Naive thymus-derived CD4-positive, alpha-beta T cell (primary cell): ENCODE data around the gene PITHD1. TPM values are rescaled to one million over a fixed set of nuclear protein-coding genes. Genes with fewer than 3 reads are reported as not detected.
A peak's percentile ranks its signal among the peaks of the same experiment; 100 is the strongest.
"Not testable (repeated sequence)": the region's sequence is repeated elsewhere in the genome, so short reads cannot be mapped to it uniquely, and the experiment has no call there.

Experiments used
- ATAC-seq: fragments of 150-1000 bp; cut with Tn5 transposase; 2 replicates; pipeline ENCODE4 v1.10.0; 2021; ENCODE audit warnings: mild to moderate bottlenecking, moderate library complexity
- CTCF ChIA-PET: fragments of 350-600 bp; sonication (Branson Sonifier 250); formaldehyde crosslinking; loops from one replicate; lab custom pipeline; 2021; ENCODE audit warnings: antibody characterized with exemption; lab: Charles Lee
- POLR2A ChIA-PET: fragments of 350-600 bp; sonication (Branson Sonifier 250); formaldehyde crosslinking; loops from one replicate; lab custom pipeline; 2021; ENCODE audit warnings: antibody characterized with exemption, inconsistent platforms; lab: Charles Lee
- DNase-seq, 9 donors: peaks; one replicate each; pipeline versions ENCODE4 v3.0.0 to v3.0.0-alpha.2; 2020 to 2022; ENCODE audit warnings: mixed read lengths in 1 of 9
- H3K27ac ChIP-seq: one replicate; pipeline ENCODE4 v1.7.0; 2013; ENCODE audit warnings: mild to moderate bottlenecking, low read depth, low read length, moderate library complexity
- H3K27me3 ChIP-seq, 2 donors: one replicate each; pipeline ENCODE4 v1.7.0; 2013; ENCODE audit warnings: low read length in 2 of 2, mild to moderate bottlenecking in 2 of 2, moderate library complexity in 2 of 2; ENCODE audit not compliant: control insufficient read depth in 2 of 2, insufficient read depth in 2 of 2
- H3K36me3 ChIP-seq, 3 experiments: 1 replicate in 2 of 3; 2 replicates in 1 of 3; pipeline ENCODE4 v1.7.0; 2013; ENCODE audit warnings: low read length in 3 of 3, mild to moderate bottlenecking in 3 of 3, moderate library complexity in 1 of 3; ENCODE audit not compliant: insufficient read depth in 3 of 3, control insufficient read depth in 2 of 3
- H3K4me1 ChIP-seq, 2 donors: one replicate each; pipeline ENCODE4 v1.7.0; 2013; ENCODE audit warnings: low read length in 2 of 2, mild to moderate bottlenecking in 2 of 2, moderate library complexity in 1 of 2; ENCODE audit not compliant: control insufficient read depth in 2 of 2, insufficient read depth in 2 of 2
- H3K4me3 ChIP-seq: 2 replicates; pipeline ENCODE4 v1.7.0; 2013; ENCODE audit warnings: mild to moderate bottlenecking, low read length
- H3K9me3 ChIP-seq, 3 experiments: 1 replicate in 2 of 3; 2 replicates in 1 of 3; pipeline ENCODE4 v1.7.0; 2013; ENCODE audit warnings: low read length in 3 of 3; ENCODE audit not compliant: control insufficient read depth in 2 of 3
- H3K27ac Mint-ChIP-seq, 9 donors: one replicate each; pipeline ENCODE4 v1.8.0; 2020 to 2022; ENCODE audit warnings: mixed read lengths in 9 of 9, mild to moderate bottlenecking in 8 of 9, moderate library complexity in 5 of 9, inconsistent platforms in 2 of 9
- H3K27me3 Mint-ChIP-seq, 5 donors: one replicate each; pipeline ENCODE4 v1.8.0; 2021 to 2022; ENCODE audit warnings: mixed read lengths in 5 of 5, mild to moderate bottlenecking in 1 of 5
- H3K36me3 Mint-ChIP-seq, 5 donors: one replicate each; pipeline ENCODE4 v1.8.0; 2020 to 2022; ENCODE audit warnings: mixed read lengths in 5 of 5, mild to moderate bottlenecking in 3 of 5, inconsistent platforms in 1 of 5
- H3K4me1 Mint-ChIP-seq, 7 donors: one replicate each; pipeline ENCODE4 v1.8.0; 2020 to 2022; ENCODE audit warnings: mixed read lengths in 7 of 7, mild to moderate bottlenecking in 3 of 7, inconsistent platforms in 1 of 7
- H3K4me3 Mint-ChIP-seq, 10 donors: one replicate each; pipeline ENCODE4 v1.8.0; 2020 to 2022; ENCODE audit warnings: mild to moderate bottlenecking in 10 of 10, mixed read lengths in 10 of 10, moderate library complexity in 6 of 10, inconsistent platforms in 2 of 10
- H3K9me3 Mint-ChIP-seq, 11 donors: one replicate each; pipeline ENCODE4 v1.8.0; 2020 to 2022; ENCODE audit warnings: mixed read lengths in 11 of 11, mild to moderate bottlenecking in 4 of 11, inconsistent platforms in 1 of 11, moderate library complexity in 1 of 11
- intact Hi-C, 2 donors: fragments of 100-400 bp; cut with micrococcal nuclease; formaldehyde crosslinking; loops; one replicate each; pipeline ENCODE4 v1.15.1; 2023
- polyA plus RNA-seq, 2 donors: library from polyadenylated mRNA; unstranded; fragments of 300-500 nt; fragmentation: Illumina TruSeq; gene quantifications; one replicate each; pipeline ENCODE4 v1.2.3, GENCODE V29; 2021
- total RNA-seq, 6 experiments: library from RNA in 5 of 6; stranded (reverse) in 5 of 6; gene quantifications; 1 replicate in 5 of 6; 2 replicates in 1 of 6; pipeline ENCODE4 v1.2.3 and lab custom pipeline; 2021 to 2026

PITHD1 gene
- total and polyA plus RNA-seq, 7 experiments from 2014 or later, result 57.6 to 88.9 (median 81.8) TPM

DNA sequence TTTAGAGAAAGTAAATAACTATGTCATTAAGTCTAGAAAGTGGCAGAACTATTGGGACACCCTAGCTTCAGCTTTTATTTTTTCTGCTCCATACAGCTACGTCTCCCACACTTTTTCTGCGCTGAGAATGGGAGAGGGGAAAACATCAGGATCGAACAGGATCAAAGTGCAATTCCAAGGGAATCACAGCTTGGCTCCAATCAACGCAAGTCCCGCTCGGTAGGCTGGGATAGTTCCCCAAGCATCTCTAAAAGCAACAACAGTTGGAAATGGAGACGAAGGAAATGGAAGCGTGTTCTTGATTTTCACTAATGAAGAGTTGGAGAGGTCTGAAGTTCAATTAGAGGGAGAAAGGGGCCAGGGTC is 46.5 kb downstream of the PITHD1 start:
- DNase-seq, result no peak
- Mint-ChIP-seq H3K4me3 (peak overlapping the region; percentile 86 to 96 (median 94)), H3K27me3 (peaks cover 0 to 3% (median 0%) of the 10 kb centered on the region in 5 donors), H3K9me3 (no peaks in the 10 kb centered on the region), H3K36me3 (peaks cover 0 to 9% (median 3%) of the 10 kb centered on the region in 5 donors), H3K27ac (peak overlapping the region; percentile 76 to 98 (median 96)), H3K4me1 (peaks cover 11 to 33% (median 20%) of the 10 kb centered on the region in 7 donors)
- peaks cover 6% of the 10 kb centered on the region in 2 donors for H3K4me1 ChIP-seq
- ChIA-PET POLR2A (interaction anchor here (0.6 to 5.2 kb wide), 18 partner anchors 8 to 480 kb away, joined by 3 to 41 read pairs (median 3); partner anchors contain the start of genes ELOA, GALE, PITHD1 and PNRC2), CTCF (interaction anchor here (1.1 to 2.3 kb wide), 2 partner anchors 8 to 13 kb away, joined by 3 to 10 read pairs; no protein-coding TSS in a partner anchor)
- peak overlapping the region; percentile 95 for H3K4me3 ChIP-seq
- H3K27ac ChIP-seq, result peak overlapping the region; percentile 95
- H3K27me3 ChIP-seq, result no peaks in the 10 kb centered on the region
- intact Hi-C loops, result loop anchor here (1.0 to 2.0 kb wide), 7 partner anchors 14 to 135 kb away; partner anchors contain the start of genes FUCA1 (in 2 of the 2), GALE (in 1 of the 2), PITHD1 (in 1 of the 2) and PNRC2 (in 1 of the 2)
- ATAC-seq, result peak; percentile 4
- H3K36me3 ChIP-seq, result peaks cover 0 to 12% (median 0%) of the 10 kb centered on the region in 3 experiments
- no peaks in the 10 kb centered on the region for H3K9me3 ChIP-seq

DNA sequence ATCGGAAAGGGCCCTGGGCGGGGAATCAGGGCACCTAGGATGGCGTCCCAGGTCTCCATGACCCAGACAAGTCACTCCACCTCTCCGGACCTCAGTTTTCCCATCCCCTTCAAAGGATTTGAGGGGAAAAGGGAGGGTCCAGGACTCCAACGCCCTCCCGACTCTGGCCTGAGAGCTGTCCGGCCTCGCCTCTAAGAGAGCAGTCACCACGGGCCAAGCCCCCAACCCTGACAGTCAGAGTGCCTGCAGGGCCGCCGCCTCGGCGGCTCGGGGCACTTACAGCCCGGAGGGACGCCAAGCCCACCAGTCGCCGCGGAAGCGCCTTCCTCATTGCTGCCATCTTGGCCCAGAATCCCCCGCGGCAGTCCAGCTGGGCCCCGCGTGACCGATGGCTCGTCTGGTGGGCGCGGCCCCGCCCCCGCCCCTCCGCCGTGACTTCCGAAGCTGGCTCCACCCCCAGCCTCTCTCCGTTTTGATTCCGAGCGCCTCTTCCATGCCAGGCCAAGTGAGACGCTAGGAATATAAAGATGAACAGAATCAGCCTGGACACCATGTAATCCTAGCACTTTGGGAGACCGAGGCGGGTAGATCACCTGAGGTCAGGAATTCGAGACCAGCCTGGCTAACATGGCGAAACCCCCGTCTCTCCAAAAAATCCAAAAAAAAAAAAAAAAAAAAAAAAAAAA is 47.0 kb downstream of the PITHD1 start, which contains the start of gene HMGCL:
Gene HMGCL (minus strand): TSS at position 354 of the 686 bp plus-strand sequence. CDS start 14 bp downstream, at position 340.
- no peaks in the 10 kb centered on the region for H3K9me3 ChIP-seq
- CTCF ChIA-PET, result interaction anchor here (0.7 to 2.3 kb wide), 3 partner anchors 9 to 44 kb away, joined by 3 to 10 read pairs (median 3); no protein-coding TSS in a partner anchor

DNA sequence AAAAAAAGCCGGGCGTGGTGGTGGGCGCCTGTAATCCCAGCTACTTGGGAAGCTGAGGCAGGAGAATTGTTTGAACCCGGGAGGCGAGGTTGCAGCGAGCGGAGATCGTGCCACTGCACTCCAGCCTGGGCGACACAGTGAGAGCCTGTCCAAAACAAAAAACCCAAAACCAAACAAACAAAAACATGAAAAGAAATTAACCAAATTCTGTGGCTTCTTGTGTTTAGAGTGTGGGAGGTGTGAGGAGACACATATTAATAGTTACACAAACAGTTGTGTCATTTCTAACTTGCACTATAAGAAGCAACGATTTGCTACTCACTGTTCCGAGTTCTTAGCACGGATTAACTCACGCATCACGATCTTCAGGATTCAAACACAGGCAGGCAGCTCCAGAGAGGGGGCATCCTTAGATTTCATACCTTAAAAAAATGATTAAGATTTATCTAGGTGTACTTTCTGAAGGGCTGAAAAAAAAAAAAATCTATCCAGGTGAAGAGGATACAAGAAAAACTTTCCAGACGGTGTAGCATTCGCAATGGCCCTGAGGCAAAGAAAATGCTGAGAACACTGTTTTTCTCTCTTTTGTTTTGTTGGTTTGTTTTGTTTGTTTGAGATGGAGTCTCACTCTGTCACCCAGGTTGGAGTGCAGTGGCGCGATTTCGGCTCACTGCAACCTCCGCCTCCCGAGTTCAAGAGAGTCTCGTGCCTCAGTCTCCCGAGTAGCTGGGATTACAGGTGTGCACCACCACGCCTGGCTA is 47.7 kb downstream of the PITHD1 start:
- H3K4me3 Mint-ChIP-seq, result peak overlapping the region; percentile 86 to 96 (median 94)
- peak overlapping the region; percentile 76 to 98 (median 96) for H3K27ac Mint-ChIP-seq
- no peaks in the 10 kb centered on the region for H3K27me3 ChIP-seq
- peaks cover 0 to 5% (median 0%) of the 10 kb centered on the region in 3 experiments for H3K36me3 ChIP-seq
- peaks cover 0 to 8% (median 0%) of the 10 kb centered on the region in 5 donors for H3K27me3 Mint-ChIP-seq
- H3K36me3 Mint-ChIP-seq, result peaks cover 0 to 4% (median 0%) of the 10 kb centered on the region in 5 donors
- ChIA-PET CTCF (interaction anchor here (0.7 to 2.3 kb wide), 2 partner anchors 14 to 43 kb away, joined by 3 to 10 read pairs; no protein-coding TSS in a partner anchor), POLR2A (interaction anchor here (0.6 to 5.2 kb wide), 20 partner anchors 9 to 821 kb away, joined by 3 to 41 read pairs (median 4); partner anchors contain the start of genes CNR2, GALE, LYPLA2 and PITHD1)
- no peaks in the 10 kb centered on the region for H3K9me3 Mint-ChIP-seq
- ATAC-seq, result peak; percentile 20
- peak overlapping the region; percentile 95 for H3K27ac ChIP-seq
- H3K4me1 Mint-ChIP-seq, result peaks cover 11 to 27% (median 20%) of the 10 kb centered on the region in 7 donors
- H3K9me3 ChIP-seq, result no peaks in the 10 kb centered on the region
- no peak for DNase-seq
- peaks cover 6% of the 10 kb centered on the region in 2 donors for H3K4me1 ChIP-seq
- peak overlapping the region; percentile 95 for H3K4me3 ChIP-seq
- intact Hi-C loops, result loop anchor here (1.0 to 2.0 kb wide), 7 partner anchors 12 to 133 kb away; partner anchors contain the start of genes FUCA1 (in 2 of the 2), GALE (in 1 of the 2), PITHD1 (in 1 of the 2) and PNRC2 (in 1 of the 2)

More for the DNA sequence above, 47.0 kb downstream of the PITHD1 start, which contains the start of gene HMGCL:
- peak within 1 kb of the TSS; percentile 76 to 98 (median 96) for H3K27ac Mint-ChIP-seq
- Histone ChIP-seq H3K27ac (peak within 1 kb of the TSS; percentile 95), H3K27me3 (no peaks in the 10 kb centered on the region), H3K36me3 (peaks cover 0 to 7% (median 0%) of the 10 kb centered on the region in 3 experiments), H3K4me1 (peaks cover 6% of the 10 kb centered on the region in 2 donors), H3K4me3 (peak within 1 kb of the TSS; percentile 95)
- peaks cover 0 to 5% (median 0%) of the 10 kb centered on the region in 5 donors for H3K27me3 Mint-ChIP-seq
- peaks cover 0 to 7% (median 2%) of the 10 kb centered on the region in 5 donors for H3K36me3 Mint-ChIP-seq
- H3K4me3 Mint-ChIP-seq, result peak within 1 kb of the TSS; percentile 86 to 96 (median 94)
- intact Hi-C loops, result loop anchor here (1.0 to 2.0 kb wide), 7 partner anchors 13 to 134 kb away; partner anchors contain the start of genes FUCA1 (in 2 of the 2), GALE (in 1 of the 2), PITHD1 (in 1 of the 2) and PNRC2 (in 1 of the 2)
- ATAC-seq (peak; percentile 99), DNase-seq (peak; percentile 64 to 89 (median 81))
- peaks cover 11 to 33% (median 20%) of the 10 kb centered on the region in 7 donors for H3K4me1 Mint-ChIP-seq
- POLR2A ChIA-PET, result interaction anchor here (0.6 to 5.2 kb wide), 27 partner anchors 9 to 723 kb away, joined by 3 to 41 read pairs (median 3); partner anchors contain the start of genes CNR2, ELOA, GALE and LYPLA2
- no peaks in the 10 kb centered on the region for H3K9me3 Mint-ChIP-seq

DNA sequence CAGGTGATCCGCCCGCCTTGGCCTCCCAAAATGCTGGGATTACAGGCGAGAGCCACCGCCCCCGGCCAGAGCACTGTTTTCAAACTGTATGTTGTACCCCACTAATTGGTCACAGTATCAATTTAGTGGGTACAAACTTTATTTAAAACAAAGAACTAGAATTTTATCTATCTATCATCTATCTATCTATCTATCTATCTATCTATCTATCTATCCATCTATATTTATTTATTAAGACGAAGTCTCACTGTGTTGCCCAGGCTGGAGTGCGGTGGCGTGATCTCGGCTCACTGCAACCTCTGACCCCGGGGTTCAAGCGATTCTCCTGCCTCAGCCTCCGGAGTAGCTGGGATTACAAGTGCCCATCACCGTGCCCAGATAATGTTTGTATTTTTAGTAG is 48.4 kb downstream of the PITHD1 start:
- H3K36me3 Mint-ChIP-seq, H3K27ac ChIP-seq, H3K36me3 ChIP-seq, ATAC-seq, H3K4me3 ChIP-seq, H3K27me3 Mint-ChIP-seq, H3K9me3 ChIP-seq, H3K4me1 ChIP-seq, intact Hi-C loops, DNase-seq, H3K9me3 Mint-ChIP-seq, H3K27me3 ChIP-seq, CTCF ChIA-PET: not testable (repeated sequence)
- peak overlapping the region in 7 of 10 donors; percentile 27 to 95 (median 92) for H3K4me3 Mint-ChIP-seq
- H3K4me1 Mint-ChIP-seq, result peaks cover 11 to 27% (median 20%) of the 10 kb centered on the region in 7 donors
- POLR2A ChIA-PET, result interaction anchor here (0.6 to 1.4 kb wide), 3 partner anchors 22 to 821 kb away, joined by 3 to 8 read pairs (median 3); partner anchors contain the start of gene LYPLA2
- H3K27ac Mint-ChIP-seq, result peak overlapping the region in 4 of 9 donors; percentile 17 to 96 (median 69)

DNA sequence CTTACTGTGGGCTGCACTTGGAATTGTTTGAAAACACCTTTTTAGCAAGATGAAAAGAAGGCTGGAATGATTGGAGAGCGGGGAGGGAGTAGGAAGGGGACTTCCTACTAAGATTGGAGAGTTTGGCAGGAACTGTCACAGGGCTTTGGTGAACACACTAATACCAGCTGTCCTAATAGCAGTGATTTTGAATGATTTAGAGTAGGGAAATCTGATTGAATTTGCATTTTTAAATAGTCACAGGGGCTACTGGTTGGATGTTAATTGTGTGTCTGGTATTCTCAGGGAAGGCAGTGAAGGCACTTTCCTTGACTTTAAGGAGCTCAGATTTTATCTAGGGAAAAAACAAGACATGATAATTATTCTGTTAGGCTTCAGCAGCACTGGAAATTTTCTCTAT is 49.5 kb downstream of the PITHD1 start:
- no peaks in the 10 kb centered on the region for H3K27me3 ChIP-seq
- H3K27ac Mint-ChIP-seq, result no peak overlapping the region
- H3K36me3 ChIP-seq, result peaks cover 0 to 5% (median 0%) of the 10 kb centered on the region in 3 experiments
- ChIA-PET CTCF (no interaction called here), POLR2A (no interaction called here)
- no peak overlapping the region for H3K27ac ChIP-seq
- peaks cover 0 to 4% (median 0%) of the 10 kb centered on the region in 5 donors for H3K36me3 Mint-ChIP-seq
- H3K9me3 Mint-ChIP-seq, result no peaks in the 10 kb centered on the region
- ATAC-seq, result no peak
- no peak for DNase-seq
- peaks cover 11 to 27% (median 20%) of the 10 kb centered on the region in 7 donors for H3K4me1 Mint-ChIP-seq
- peaks cover 0 to 11% (median 0%) of the 10 kb centered on the region in 5 donors for H3K27me3 Mint-ChIP-seq
- intact Hi-C loops, result no loop called here
- H3K4me3 ChIP-seq, result no peak overlapping the region
- peaks cover 6% of the 10 kb centered on the region in 2 donors for H3K4me1 ChIP-seq
- no peaks in the 10 kb centered on the region for H3K9me3 ChIP-seq
- no peak overlapping the region for H3K4me3 Mint-ChIP-seq
